Measurements from ENCODE around the gene DNAAF9. TPM values are rescaled to one million over a fixed set of nuclear protein-coding genes. Genes with fewer than 3 reads are reported as not detected.
"Not testable (repeated sequence)": the region's sequence is repeated elsewhere in the genome, so short reads cannot be mapped to it uniquely, and the experiment has no call there.

DNAAF9 gene
- polyA plus RNA-seq (ENCODE audit: insufficient read length in 4 of 4): 10 to 100 TPM; 17.7 to 31.9 (median 26.3) TPM

DNA sequence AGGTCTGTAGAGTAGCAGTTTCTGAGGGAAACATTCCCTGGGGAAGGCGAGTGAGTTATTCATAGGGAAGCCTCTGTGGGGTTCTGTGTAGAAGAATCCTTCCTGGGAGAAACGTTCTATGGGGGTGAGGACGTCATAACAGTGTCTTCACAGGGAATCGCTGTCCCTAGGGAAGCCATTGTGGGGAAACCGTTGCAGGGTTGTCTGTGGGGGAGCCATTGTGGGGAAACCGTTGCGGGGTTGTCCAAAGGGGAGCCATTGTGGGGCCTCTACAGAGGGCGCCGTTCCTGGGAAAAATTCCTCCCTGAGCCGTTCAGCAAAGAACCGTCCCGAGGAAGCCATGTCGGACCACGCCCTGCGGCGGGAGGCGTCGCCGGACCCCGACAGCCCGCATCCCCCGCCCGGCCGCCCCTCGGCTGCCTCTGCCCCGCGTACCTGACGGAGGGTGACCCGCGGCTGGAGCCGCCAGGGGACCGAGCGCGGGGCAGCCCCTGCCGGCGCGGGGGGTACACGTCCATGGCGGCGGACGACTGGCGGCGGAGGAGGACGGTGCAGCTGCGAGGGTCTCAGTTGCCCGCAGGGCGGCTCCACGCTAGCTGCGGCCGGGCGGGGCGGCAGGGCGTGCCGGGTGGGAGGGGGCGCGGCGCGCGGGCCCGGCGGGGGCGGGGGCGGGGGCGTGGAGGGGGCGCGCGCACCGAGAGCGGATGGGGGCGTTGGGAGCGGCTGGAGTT, at the start of gene DNAAF9:
TSS of gene DNAAF9 (minus strand) at position 630 of the 731 bp plus-strand sequence. CDS start at position 518, 112 bp downstream.
- DNase-seq (ENCODE audit: low read depth in 4 of 4, low spot score in 3 of 4): peak in 1 of 4 donors; percentile 33

- no peak for DNase-seq (ENCODE audit: low read depth in 4 of 4, low spot score in 3 of 4)
Observed at GRCh38 chr20:3456648-3457047, 49.2 kb upstream of the DNAAF9 start.

GRCh38 chr20:3454831-3455230, 47.4 kb upstream of the DNAAF9 start:
- no peak for DNase-seq (ENCODE audit: low read depth in 4 of 4, low spot score in 3 of 4)

DNA sequence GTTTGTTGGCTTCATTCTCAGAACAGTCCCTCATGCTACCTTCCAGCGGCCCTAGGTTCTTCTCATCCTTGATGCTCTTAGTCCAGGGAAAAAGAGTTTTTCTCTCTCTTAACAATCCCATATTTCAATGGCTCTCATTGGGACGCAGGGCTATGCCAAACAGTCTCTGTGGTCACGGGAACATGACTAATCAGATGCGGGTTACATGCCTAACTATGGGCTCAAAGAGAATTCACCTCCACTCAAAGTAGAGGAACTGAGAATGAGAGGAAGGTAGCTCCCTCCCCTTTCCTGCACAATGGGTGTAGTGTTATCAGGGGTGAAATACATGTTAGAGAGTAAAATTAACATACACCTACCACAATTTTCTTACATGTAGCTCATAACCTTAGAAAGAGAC, 45.2 kb upstream of the DNAAF9 start:
- DNase-seq (ENCODE audit: low read depth in 4 of 4, low spot score in 3 of 4): no peak

DNA sequence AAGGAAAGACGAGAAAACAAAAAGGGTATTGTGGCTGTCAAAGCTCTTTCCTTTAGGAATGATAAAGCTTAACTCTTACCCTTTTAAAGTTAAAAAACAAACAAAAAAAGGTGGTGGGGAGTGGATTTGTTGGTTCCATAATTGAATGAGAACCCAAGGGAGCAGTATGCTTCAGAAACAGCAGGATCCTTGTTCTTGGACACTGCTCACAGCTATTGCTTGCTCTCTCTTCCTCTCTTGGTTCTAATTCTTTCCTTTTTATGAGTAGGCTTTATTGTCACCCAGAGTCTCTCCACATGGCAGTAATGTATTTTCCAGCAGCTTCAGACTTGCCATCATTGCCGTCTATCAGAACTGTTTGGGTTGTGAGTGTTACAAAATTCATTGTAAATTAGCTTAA, 44.7 kb upstream of the DNAAF9 start:
- no peak for DNase-seq (ENCODE audit: low read depth in 4 of 4, low spot score in 3 of 4)

GRCh38 chr20:3449319-3449718, 41.9 kb upstream of the DNAAF9 start:
- DNase-seq (ENCODE audit: low read depth in 4 of 4, low spot score in 3 of 4): no peak

DNA sequence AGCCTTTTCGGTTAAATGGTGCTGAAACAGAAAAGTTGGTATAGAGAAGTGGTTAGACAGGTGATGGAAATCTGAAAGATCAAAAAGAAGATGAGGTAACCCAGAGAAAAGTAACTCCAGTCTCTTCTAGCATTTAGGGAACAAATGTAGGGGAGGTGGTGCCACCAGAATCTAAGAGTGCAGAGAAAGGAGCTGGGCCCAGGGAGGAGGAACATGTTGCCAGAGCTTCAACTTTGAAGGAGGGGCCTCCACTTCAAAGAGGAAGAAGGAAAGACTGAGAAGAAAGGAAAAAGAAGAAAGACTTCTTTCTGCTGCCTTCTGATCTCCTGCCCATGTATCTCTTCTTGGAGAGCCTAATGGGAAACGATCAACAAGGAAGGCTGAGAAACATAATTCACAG, 39.9 kb upstream of the DNAAF9 start:
- no peak for DNase-seq (ENCODE audit: low read depth in 4 of 4, low spot score in 3 of 4)

GRCh38 chr20:3446779-3447178, 39.3 kb upstream of the DNAAF9 start:
- DNase-seq (ENCODE audit: low read depth in 4 of 4, low spot score in 3 of 4): peak in 1 of 4 donors; percentile 25

- DNase-seq (ENCODE audit: low read depth in 4 of 4, low spot score in 3 of 4): no peak
Observed at GRCh38 chr20:3436864-3437574, 29.6 kb upstream of the DNAAF9 start.

- DNase-seq (ENCODE audit: low read depth in 4 of 4, low spot score in 3 of 4): no peak
Observed at GRCh38 chr20:3434232-3434631, 26.8 kb upstream of the DNAAF9 start.

GRCh38 chr20:3433744-3434143, 26.3 kb upstream of the DNAAF9 start:
- no peak for DNase-seq (ENCODE audit: low read depth in 4 of 4, low spot score in 3 of 4)

GRCh38 chr20:3432844-3433243, 25.4 kb upstream of the DNAAF9 start:
- no peak for DNase-seq (ENCODE audit: low read depth in 4 of 4, low spot score in 3 of 4)

- no peak for DNase-seq (ENCODE audit: low read depth in 4 of 4, low spot score in 3 of 4)
Observed at GRCh38 chr20:3431109-3431508, 23.6 kb upstream of the DNAAF9 start.

DNA sequence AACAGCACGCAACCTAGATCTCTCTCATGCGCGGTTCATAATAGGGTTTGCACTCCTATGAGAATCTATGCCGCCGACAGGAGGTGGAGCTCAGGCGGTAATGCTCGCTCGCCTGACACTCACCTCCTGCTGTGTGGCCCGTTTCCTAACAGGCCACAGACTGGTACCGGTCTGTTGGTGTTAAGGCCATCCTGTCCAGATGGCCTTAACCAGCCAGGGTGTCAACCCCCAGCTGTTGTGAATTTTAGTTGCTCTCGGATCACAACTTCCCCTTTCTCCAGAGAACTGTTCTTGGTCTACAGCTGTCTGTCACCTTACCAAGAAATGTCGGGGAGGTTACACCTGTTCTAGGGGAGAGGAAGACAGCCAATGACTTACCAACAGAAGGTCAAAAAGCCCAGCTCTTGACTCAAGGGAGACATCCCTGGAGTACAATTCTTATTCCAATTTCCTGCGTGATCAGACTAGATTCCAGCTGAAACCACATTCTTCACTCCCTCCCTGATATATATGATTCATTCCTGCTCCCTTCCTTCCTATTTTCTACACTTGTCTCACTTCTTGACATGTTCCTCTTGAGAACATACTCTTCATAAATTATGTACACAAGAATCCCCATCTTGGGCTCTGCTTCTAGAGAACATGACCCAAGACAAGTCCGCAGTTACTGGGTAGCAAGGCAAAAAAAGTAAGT, 23.1 kb upstream of the DNAAF9 start:
- no peak for DNase-seq (ENCODE audit: low read depth in 4 of 4, low spot score in 3 of 4)

GRCh38 chr20:3426766-3427165, 19.3 kb upstream of the DNAAF9 start:
- not testable (repeated sequence) for DNase-seq (ENCODE audit: low read depth in 4 of 4, low spot score in 3 of 4)

- DNase-seq (ENCODE audit: low read depth in 4 of 4, low spot score in 3 of 4): no peak
Observed at GRCh38 chr20:3423126-3423525, 15.7 kb upstream of the DNAAF9 start.

GRCh38 chr20:3421985-3422384, 14.5 kb upstream of the DNAAF9 start:
- no peak for DNase-seq (ENCODE audit: low read depth in 4 of 4, low spot score in 3 of 4)

DNA sequence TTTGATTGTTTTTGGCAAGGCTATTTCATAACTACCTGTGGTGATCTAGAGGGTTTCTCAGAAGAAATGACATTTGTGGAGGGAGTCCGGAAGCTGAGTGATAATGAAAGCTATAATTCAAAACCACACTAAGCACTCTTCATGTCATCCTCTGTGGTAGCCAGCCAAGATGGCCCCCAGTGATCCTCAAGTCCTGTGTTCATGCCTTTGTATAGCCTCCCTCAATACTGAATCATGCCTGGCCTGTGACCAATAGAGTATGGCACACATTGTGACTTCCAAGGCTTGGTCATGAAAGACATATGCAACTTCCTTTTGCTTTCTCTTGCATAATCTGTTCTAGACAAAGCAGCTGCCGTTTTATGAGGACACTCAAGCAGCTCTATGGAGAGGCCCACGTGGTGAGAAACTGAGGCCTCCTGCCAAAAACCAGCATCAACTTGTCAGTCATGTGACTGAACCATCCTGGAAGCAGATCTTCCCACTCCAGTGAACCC, 12.8 kb upstream of the DNAAF9 start:
- DNase-seq (ENCODE audit: low read depth in 4 of 4, low spot score in 3 of 4): no peak

DNA sequence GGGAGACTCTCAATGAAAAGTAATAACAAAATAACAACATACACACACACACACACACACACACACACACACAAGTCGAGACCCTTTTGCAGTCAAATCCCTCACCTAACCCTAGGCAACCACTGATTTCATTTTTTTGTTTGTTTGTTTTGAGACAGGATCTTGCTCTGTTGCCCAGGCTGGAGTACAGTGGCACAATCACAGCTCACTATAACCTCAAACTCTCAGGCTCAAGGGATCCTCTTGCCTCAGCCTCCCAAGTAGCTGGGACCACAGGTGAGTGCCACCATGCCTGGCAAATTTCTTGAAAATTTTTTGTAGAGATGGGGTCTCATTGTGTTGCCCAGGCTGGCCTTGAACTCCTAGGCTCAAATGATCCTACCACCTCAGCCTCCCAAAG, 10.7 kb upstream of the DNAAF9 start:
- not testable (repeated sequence) for DNase-seq (ENCODE audit: low read depth in 4 of 4, low spot score in 3 of 4)

- DNase-seq (ENCODE audit: low read depth in 4 of 4, low spot score in 3 of 4): no peak
Observed at GRCh38 chr20:3414122-3414521, 6.7 kb upstream of the DNAAF9 start.

GRCh38 chr20:3413393-3413889, 6.0 kb upstream of the DNAAF9 start:
- no peak for DNase-seq (ENCODE audit: low read depth in 4 of 4, low spot score in 3 of 4)
